ENCODE results near the gene LLGL2.

Gene LLGL2

DNA sequence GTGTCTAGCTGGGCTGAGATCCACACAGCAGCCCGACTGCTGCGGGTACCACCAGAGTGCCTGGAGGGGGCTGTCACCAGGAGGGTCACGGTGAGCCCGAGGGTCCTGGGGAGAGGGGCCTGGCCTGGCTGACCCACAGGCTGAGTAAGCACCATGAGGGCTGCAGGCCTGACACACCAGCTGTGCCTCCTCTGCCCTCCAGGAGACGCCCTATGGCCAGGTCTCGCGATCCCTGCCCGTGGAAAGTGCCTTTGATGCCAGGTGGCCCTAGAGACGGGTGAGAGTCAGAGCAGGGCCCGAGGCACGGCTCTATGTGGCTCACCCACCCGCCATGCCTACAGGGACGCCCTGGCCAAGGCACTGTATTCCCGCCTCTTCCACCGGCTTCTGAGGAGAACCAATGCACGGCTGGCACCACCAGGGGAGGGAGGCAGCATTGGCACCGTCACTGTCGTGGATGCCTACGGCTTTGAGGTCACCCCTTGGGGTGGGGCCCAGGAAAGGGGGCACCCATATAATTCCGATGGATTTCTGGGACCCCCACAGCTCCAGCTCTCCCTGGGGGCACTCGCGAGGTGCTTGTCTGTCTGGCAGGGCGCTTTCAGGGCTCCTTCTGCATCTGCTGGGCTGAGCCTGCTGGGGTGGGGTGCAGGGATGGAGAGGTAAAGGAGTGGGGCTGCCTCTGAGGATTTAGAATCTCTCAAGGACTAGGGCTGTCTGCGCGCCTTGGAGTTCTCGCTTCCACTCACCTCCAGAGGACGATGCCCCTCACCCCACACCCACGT lies 69.2 kb downstream of the LLGL2 start:
- DNase-seq = no peak

DNA sequence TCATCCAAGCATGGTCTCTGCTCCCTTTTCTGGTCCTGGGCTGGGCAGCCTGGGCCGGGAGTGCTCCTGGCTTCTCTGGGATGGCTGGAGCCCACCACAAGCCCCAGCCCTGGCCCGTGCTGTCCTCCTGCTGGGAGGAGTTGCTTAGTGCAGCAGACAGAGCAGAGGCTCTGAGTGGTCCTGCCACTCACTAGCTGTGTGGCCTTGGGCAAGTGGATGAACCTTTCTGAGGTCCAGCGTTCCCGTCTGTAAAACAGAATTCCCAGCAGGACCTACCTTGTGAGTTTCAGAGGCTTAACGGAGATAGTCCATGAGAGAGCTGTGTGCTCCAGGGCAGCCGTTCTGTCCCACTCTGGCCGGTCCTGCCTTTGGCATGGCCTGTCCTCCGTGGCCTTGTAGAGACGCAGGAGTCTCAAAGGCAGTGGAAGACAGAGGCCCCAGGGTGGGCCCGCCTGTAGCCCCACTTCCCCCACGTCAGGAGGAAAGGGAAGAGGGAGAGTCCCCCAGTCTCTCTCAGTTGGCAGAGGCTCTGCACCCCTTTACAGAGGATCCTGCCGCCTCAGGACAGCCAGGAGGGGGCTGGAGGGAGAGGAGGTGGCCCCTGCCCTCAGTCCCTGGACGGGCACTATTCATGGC lies 69.9 kb downstream of the LLGL2 start:
- DNase-seq = no peak

DNA sequence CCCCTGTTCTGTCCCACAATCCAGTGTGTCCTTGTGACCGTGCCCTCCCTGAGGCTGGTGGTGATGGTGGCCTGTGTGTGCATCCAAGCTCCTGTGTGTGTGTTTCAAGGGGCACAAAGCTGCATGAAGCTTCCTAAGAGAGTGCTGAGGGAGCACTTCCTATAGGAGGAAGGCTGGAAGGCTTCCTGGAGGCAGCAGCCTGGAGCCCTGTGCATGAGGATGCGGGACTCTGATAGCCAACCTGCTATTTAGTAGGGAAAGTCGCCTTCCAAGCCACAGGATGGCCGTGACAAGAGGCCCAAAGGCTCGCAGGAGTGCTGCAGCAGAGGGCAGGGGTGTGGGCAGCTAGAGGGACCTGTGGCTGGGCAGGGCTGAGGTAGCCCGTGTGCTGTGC lies 70.4 kb downstream of the LLGL2 start:
- DNase-seq = no peak

DNA sequence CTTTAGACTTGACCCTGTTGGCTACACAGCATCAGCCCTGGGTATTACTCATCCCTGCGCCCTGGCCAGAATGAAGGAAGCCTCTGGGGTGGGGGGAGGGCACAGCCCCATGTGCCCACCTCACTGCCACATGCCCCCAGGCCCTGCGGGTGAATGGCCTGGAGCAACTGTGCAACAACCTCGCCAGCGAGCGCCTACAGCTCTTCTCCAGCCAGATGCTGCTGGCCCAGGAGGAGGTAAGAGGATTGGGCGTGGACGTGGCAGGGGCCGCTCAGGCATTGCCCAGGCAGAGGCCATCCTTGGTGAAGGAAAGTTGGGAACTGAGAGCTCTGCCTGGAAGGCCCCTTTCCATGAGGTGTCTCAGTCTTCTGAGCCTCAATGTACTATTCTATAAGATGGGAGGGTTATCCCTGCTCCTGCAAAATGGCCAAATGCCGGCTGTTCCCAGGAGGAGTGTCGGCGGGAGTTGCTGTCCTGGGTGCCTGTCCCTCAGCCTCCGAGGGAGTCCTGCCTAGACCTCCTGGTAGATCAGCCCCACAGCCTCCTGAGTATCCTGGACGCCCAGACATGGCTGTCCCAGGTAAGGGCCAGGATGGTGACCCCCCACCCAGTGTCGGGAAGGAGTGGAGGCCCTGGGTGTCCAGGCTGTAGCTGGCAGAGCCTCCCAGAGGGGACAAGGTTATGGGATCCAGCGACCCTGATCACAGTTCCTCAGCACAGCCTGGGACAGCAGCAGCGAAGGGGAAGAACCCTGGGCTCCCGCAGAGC lies 71.0 kb downstream of the LLGL2 start:
- no peak for DNase-seq

DNA sequence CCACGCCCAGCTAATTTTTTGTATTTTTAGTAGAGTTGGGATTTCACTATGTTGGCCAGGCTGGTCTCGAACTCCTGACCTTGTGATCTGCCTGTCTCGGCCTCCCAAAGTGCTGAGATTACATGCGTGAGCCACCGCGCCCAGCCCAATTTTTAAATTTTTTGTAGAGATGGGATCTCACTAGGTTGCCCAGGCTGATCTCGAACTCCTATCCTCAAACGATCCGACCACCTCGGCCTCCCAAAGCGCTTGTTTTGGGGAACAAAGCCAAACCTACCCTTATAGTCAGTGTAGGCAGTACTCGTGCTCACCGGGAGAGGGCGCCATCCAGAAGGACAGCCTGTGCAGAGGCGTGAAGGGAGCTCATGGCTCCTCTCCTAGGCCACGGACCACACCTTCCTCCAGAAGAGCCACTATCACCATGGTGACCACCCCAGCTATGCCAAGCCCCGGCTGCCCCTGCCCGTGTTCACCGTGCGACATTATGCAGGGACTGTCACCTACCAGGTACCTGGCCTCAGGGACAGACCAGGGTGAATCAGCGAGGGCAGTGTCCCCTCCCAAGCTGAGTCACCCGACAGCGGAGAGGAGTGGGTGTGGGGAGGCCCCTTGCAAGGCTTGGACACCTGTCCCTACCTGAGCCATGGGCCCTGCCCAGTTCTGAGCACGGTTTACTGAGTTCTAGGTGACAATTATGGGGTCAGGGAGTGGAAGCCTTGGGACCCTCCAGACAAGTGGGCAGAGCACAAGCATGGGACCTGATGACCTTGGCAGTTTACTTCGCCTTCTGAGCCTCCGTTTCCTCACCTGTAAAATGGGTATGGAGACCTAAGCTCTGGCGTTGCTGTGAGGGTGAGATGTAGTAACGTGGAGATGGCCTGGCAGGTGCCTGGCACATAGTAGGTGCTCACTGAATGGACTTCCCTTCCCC lies 75.8 kb downstream of the LLGL2 start:
- peak; percentile 7 for DNase-seq

DNA sequence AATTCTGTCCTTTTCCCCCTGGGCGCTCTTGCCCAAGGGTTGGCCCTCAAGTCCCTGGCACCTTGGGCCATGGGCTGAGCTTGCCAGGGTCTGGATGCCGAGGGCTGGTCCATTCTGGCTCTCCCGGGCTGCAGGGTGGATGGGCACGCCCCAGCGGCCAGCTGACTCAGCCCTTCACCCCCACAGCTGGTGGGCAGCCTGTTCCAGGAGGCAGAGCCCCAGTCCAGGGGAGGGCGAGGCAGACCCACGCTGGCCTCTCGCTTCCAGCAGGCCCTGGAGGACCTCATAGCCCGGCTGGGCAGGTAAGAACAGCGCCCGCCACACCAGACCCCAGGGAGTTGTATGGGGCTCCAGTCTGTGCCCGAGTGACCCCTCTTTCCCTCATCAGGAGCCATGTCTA lies 77.1 kb downstream of the LLGL2 start:
- DNase-seq = no peak

DNA sequence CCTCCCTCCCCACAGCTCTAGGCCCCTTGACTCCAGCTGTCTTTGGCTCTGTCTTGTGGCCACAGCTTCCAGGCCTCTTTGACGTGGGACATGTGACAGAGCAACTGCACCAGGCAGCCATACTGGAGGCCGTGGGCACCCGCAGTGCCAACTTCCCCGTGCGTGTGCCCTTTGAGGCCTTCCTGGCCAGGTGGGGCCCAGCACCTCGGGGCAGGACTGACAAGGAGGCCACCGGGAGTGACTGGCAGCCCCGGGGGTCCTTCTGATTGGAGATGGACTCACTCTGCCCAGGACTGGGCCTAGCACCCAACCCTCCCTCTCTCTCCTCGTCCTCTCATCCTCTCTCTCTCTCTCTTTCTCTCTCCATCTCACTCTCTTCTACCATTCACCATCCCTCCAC lies 77.6 kb downstream of the LLGL2 start:
- no peak for DNase-seq

DNA sequence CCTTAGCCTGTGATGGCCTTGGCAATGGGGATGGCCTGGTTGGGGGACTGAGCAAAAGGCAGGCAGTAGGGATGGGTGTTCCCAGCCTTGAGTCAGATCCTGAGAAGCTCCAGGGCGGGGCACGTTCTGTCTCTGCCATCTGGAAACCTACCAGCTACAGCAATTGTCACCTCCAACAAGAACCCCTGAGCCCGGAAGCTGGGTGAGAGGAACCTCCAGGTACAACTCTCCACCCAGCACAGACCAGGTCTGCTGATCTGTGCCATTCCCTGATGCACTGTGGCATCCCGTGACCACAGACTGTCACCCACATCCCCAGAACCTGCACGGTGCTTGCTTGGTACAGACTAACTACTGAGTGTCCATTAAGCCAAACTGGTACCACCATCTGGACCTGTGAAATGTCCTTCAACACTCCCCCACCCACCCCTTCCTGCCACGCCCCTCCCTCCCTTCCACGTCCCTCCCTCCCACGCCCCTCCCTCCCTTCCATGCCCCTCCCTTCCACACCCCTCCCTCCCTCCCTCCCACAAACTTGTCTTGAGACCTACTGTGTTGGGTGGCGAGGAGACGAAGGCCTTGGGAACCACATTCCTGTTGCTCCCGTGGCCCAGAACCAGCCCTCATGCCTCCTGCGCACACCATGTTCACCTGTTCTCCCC lies 78.7 kb downstream of the LLGL2 start:
- DNase-seq = no peak

DNA sequence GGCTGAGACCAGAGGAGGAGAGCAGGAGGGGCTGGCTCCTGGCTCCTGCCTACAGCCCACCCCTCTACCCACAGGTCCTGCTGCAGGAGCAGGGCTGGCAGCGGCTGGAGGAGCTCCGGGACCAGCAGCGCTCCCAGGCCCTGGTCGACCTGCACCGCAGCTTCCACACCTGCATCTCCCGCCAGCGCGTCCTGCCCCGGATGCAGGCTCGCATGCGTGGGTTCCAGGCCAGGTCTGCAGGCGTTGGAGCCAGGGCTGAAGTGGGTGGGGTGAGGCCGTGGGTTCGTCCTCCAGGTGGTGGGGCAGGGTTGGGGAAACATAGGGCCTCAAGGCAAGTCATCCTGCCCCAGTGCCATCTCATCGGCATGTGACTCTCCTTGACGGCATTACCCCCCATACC lies 80.3 kb downstream of the LLGL2 start:
- no peak for DNase-seq

DNA sequence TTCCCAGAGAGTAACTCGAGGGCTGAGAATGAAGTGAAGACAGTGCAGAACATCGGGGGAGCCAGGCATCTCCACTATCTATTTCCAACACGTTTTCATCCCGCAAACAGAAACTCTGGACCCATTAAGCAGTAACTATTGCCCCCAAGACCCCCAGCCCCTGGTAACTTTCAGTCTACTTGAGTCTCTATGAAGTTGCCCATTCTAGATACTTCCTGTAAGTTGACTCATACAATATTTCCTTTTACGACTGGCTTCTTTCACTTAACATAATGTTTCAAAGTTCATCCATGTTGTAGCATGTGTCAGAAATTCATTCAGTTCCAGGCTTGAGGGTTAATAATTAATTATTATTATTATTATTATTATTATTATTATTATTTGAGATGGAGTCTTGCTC lies 81.6 kb downstream of the LLGL2 start:
- no peak for DNase-seq

DNA sequence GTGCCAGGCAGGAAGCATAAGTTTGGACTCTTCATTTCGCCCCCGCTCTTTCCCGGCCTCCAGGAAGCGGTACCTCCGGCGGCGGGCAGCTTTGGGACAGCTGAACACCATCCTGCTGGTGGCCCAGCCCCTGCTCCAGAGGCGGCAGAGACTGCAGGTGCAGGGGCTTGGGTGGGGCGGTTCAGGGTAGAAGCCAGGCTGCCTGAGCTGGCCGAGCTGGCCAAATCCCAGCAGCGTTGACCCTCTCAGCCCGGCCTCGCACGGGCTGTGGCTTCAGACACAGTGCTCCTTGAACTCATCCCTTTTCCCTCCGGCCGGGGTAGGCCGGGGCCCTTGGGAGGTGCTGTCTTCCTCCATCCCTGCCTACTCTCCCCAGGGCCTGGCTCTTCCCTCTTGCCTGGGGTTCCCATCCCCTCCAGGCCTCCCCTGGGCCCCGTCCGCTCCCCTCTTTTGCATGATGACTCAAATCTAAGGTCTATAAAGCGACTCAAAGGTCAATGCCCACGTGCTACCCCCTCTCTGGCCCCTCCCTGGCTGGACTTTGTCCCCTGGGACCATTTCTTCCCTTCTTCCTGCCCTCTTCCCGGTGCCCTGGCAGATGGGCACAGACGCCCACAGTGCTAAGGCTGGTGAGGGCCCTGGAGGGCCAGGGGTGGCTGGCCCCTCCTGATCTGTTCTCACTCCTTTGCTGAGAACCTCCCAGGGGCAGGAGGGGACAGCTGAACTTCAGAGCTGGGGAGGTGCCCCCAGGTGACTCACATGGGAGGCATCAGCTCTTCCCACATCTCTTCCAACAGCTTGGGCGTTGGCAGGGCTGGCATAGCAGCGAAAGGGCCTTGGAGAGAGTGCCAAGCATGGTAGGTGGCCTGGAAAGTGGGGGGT lies 84.8 kb downstream of the LLGL2 start:
- DNase-seq = no peak

DNA sequence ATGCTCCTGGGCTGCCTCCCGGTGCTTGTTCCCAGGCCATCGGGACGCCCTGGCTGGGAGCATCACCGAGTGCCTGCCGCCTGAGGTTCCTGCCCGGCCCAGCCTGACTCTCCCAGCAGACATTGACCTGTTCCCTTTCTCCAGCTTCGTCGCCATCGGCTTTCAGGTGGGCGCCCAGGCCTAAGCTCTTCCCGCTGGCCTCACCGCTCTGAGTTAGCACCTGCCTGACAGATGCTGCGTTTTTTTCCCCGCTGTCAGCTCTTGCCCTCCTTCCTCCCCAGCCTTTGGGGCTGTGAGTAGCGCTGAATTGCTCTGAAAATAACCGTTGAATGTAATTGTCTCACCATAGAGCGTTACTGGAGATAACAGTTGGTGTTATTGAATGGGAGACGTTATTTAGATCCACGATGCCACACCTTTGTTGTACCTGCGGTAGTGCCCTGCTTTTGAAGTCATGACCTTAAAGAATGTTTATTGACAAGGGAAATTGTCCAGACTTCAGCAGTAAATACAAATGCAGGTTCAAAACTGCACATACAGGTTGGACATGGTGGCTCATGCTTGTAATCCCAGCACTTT lies 86.4 kb downstream of the LLGL2 start:
- no peak for DNase-seq

DNA sequence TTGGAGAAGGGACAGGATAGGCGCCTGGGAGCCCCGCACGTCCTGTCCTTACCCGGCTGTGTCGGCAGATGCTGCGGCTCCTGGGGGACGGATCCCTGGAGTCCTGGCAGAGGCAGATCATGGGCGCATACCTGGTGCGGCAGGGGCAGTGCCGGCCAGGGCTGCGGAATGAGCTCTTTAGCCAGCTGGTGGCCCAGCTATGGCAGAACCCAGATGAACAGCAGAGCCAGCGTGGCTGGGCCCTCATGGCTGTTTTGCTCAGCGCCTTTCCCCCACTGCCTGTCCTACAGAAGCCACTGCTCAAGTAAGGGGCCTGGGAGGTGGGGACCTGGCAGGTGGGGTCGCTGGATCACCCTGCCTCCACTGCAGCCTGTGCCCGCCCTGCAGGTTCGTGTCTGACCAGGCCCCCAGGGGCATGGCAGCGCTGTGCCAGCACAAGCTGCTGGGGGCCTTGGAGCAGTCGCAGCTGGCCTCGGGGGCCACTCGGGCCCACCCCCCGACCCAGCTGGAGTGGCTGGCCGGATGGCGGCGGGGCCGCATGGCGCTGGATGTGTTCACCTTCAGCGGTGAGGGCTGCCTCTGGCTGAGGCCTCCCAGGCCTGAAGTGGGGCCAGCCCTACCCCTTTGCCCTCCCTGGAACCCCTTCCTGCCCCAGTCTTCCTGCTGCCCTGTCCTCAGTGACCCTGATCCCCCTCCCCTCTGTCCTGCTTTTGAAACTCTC lies 87.6 kb downstream of the LLGL2 start:
- no peak for DNase-seq

DNA sequence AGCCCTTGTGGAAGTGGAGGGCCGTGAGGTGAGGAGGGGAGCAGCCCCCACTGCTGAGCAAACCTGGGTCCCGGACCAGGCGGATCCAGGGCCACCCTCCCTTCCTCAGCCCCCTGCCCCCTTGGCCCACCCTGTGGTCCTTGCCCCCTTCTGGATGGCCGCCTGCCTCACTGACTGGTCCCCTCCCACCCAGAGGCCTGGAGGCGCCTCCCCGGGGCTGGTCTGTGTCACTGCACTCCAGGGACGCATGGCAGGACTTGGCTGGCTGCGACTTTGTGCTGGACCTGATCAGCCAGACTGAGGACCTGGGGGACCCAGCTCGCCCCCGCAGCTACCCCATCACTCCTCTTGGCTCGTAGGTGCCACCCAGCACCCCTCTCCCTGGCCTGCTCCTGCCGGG lies 88.5 kb downstream of the LLGL2 start:
- no peak for DNase-seq

DNA sequence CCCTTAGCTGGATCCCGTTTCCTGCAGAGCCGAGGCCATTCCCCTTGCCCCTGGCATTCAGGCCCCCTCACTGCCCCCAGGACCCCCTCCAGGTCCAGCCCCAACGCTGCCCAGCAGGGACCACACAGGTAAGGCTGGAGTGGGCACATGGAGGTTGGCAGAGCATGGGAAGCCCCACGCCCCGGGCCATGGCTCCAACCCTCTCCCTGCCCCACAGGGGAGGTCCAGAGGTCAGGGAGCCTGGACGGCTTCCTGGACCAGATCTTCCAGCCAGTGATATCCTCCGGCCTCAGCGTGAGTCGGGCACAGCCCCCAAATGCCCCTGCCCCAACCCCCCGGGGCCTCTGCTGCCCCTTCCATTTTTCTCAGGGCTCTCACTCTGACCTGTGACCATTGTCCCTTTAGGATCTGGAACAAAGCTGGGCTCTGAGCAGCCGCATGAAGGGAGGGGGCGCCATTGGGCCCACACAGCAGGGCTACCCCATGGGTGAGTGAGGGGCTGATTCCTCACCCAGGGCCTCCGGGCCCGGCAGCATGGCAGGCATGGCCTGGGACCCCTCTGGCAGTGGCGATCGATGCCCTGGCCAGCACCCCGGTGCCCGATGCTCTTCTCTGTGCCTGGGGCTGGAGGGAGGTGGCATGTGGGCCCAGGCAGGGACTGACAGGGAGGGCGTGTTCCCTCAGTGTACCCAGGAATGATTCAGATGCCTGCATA lies 89.2 kb downstream of the LLGL2 start:
- no peak for DNase-seq

DNA sequence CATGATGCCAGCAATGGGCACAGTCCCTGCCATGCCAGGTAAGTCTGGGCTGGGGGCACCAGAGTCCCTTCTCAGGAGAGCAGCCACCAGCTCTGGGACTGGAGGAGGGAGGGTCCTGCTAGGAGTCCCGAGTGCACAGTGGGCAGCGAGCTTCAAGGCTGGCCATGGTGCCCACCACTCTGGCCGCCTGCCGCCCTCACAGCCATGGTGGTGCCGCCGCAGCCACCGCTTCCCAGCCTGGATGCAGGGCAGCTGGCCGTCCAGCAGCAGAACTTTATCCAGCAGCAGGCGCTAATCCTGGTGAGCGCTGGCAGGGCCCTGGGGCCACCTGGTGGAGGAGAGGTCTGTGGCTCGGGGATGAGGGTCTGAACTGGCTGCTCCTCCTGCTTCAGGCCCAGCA lies 89.8 kb downstream of the LLGL2 start:
- no peak for DNase-seq

DNA sequence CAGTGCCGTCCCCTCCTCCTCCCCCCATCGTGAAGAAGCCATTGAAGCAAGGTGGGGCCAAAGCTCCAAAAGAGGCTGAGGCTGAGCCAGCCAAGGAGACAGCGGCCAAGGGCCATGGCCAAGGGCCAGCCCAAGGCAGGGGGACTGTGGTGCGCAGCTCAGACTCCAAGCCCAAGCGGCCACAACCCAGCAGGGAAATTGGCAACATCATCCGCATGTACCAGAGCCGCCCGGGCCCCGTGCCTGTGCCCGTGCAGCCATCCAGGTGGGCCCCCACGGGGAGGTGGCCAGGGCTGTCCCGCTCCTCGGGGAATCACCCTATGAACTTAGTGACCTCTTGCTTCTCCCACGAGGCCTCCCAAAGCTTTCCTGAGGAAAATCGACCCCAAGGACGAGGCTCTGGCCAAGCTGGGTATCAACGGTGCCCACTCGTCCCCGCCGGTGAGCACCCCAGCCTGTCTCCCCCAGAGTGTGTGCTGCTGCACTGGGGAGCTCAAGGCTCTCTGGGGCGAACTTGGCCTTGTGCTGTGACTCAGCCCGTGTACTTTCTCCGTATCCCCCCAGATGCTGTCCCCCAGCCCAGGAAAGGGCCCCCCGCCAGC lies 91.1 kb downstream of the LLGL2 start:
- DNase-seq = no peak

DNA sequence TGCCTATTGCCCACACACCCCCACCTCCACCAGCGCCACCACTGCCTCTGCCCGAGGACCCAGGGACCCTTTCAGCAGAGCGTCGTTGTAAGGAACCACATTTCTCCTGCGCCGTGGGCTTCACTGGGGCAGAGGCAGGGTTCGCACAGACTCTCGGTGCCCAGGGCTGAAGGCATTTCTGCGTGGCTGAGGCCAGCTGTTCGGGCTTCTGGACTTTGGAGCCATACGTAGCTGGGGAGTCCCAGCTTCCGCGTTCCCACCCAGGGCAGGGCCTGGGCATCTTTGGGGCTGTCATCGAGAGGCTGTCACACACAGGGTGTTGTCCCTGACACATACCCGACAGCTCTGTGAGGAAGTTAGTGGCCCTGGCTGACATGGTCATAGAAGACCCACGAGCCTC lies 91.7 kb downstream of the LLGL2 start:
- DNase-seq = no peak

DNA sequence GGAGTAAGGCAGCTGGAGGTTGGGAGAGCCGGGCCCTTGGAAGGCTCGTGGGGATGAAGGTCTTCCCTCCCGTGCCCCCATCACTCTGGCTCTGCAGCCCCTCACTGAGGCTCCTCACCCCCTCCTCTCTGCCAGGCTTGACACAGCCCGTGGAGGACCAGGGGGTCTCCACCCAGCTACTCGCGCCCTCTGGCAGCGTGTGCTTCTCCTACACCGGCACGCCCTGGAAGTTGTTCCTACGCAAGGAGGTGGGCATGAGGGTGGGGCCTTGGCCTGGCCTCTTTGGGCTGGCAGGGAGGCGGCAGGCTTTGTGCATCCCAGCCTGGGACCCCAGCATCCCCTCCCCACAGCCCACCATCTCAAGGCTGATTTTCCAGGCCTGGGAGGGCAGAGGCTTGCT lies 92.2 kb downstream of the LLGL2 start:
- no peak for DNase-seq
